A549 (cell line): Measurements from ENCODE around the gene BMPER. TPM values are rescaled to one million over a fixed set of nuclear protein-coding genes. Genes with fewer than 3 reads are reported as not detected.

ENCODE experiments used
- ATAC-seq, 2 experiments: fragments of 200-7000 bp in 1 of 2; fragments of >200 bp in 1 of 2; cut with Nextera tagmentation in 1 of 2; cut with Tn5 transposase in 1 of 2; 3 replicates each; pipeline versions ENCODE4 v1.8.0 to v1.9.1; 2018 to 2020; ENCODE audit warnings: mild to moderate bottlenecking in 1 of 2, moderate library complexity in 1 of 2
- CTCF ChIA-PET: fragments of 300-600 bp; sonication (Branson Sonifier 250); formaldehyde crosslinking; extraction: SDS; loops from one replicate; lab custom pipeline; 2021; ENCODE audit warnings: antibody characterized with exemption, inconsistent platforms; lab: Yijun Ruan, JAX
- POLR2A ChIA-PET: fragments of 350-600 bp; formaldehyde crosslinking; extraction: SDS; loops from one replicate; lab custom pipeline; 2021; ENCODE audit warnings: antibody characterized with exemption, inconsistent platforms; lab: Yijun Ruan, JAX
- DNase-seq, 2 experiments: peaks; one replicate each; pipeline versions ENCODE4 v3.0.0 to v3.0.0-alpha.2; 2011 to 2016; ENCODE audit warnings: low read depth in 1 of 2, low spot score in 1 of 2
- FAIRE-seq: peaks from 2 replicates; lab custom pipeline; 2011; peaks lifted over from hg19 to GRCh38; lab: Jason Lieb, UNC
- H3K27ac ChIP-seq, 2 experiments: fragments of >200 bp; sonication (Bioruptor Twin); formaldehyde crosslinking; 3 replicates each; pipeline ENCODE4 v1.5.1; 2016 to 2017
- H3K4me1 ChIP-seq: fragments of >200 bp; sonication (Bioruptor Twin); formaldehyde crosslinking; 3 replicates; pipeline ENCODE4 v1.6.1; 2016
- H3K4me2 ChIP-seq: fragments of >200 bp; sonication (Bioruptor Twin); formaldehyde crosslinking; 3 replicates; pipeline ENCODE4 v1.6.1; 2016
- H3K4me3 ChIP-seq: fragments of >200 bp; sonication (Bioruptor Twin); formaldehyde crosslinking; 3 replicates; pipeline ENCODE4 v1.5.1; 2016
- H3K9me3 ChIP-seq: fragments of >200 bp; sonication (Bioruptor Twin); formaldehyde crosslinking; 3 replicates; pipeline ENCODE4 v1.6.1; 2016
- BCL3 ChIP-seq: fragments of >200 bp; sonication (Bioruptor Twin); formaldehyde crosslinking; IDR thresholded peaks from 3 replicates; pipeline ENCODE4 v1.6.1; 2016
- CBX8 ChIP-seq: fragments of 200-600 bp; sonication (generic); IDR thresholded peaks from 2 replicates; pipeline ENCODE4 v1.6.1; 2016
- CHD4 ChIP-seq: fragments of 200-600 bp; sonication (generic); IDR thresholded peaks from 2 replicates; pipeline ENCODE4 v1.6.1; 2016; ENCODE audit warnings: antibody characterized with exemption, mild to moderate bottlenecking, borderline replicate concordance
- CTCF ChIP-seq: fragments of >200 bp; sonication (Bioruptor Twin); formaldehyde crosslinking; IDR thresholded peaks from 3 replicates; pipeline ENCODE4 v1.5.1; 2016
- EP300 ChIP-seq, 2 experiments: fragments of >200 bp; sonication (Bioruptor Twin); formaldehyde crosslinking; IDR thresholded peaks; 2 replicates in 1 of 2; 3 replicates in 1 of 2; pipeline ENCODE4 v1.6.1; 2016 to 2017
- GATA3 ChIP-seq: IDR thresholded peaks from 2 replicates; pipeline ENCODE4 v1.6.1; 2012; ENCODE audit warnings: borderline replicate concordance
- HDAC2 ChIP-seq: fragments of 200-600 bp; sonication (generic); IDR thresholded peaks from 2 replicates; pipeline ENCODE4 v1.6.1; 2016
- JUN ChIP-seq, 2 experiments: fragments of >200 bp; sonication (Bioruptor Twin); formaldehyde crosslinking; IDR thresholded peaks; 2 replicates in 1 of 2; 3 replicates in 1 of 2; pipeline ENCODE4 v1.6.1; 2016 to 2017
- JUNB ChIP-seq: fragments of >200 bp; sonication (Bioruptor Twin); formaldehyde crosslinking; IDR thresholded peaks from 2 replicates; pipeline ENCODE4 v1.6.1; 2016
- KDM1A ChIP-seq: fragments of 200-600 bp; sonication (generic); IDR thresholded peaks from 2 replicates; pipeline ENCODE4 v1.6.1; 2016; ENCODE audit warnings: low read depth, mild to moderate bottlenecking
- KDM5A ChIP-seq: fragments of 200-600 bp; sonication (generic); IDR thresholded peaks from 2 replicates; pipeline ENCODE4 v1.6.1; 2016; ENCODE audit warnings: antibody characterized with exemption, mild to moderate bottlenecking
- MAX ChIP-seq: IDR thresholded peaks from 2 replicates; pipeline ENCODE4 v1.6.1; 2012
- MYC ChIP-seq: IDR thresholded peaks from 2 replicates; pipeline ENCODE4 v1.6.1; 2012; ENCODE audit warnings: mild to moderate bottlenecking, inconsistent platforms, low read length, improper control_type of control experiment, borderline replicate concordance
- PBX3 ChIP-seq: IDR thresholded peaks from 2 replicates; pipeline ENCODE4 v1.6.1; 2012
- PHF8 ChIP-seq: fragments of 200-600 bp; sonication (generic); IDR thresholded peaks from 2 replicates; pipeline ENCODE4 v1.6.1; 2016; ENCODE audit warnings: low read depth, mild to moderate bottlenecking, antibody characterized with exemption, moderate library complexity, borderline replicate concordance
- RAD21 ChIP-seq, 2 experiments: fragments of >200 bp in 1 of 2; sonication (Bioruptor Twin) in 1 of 2; formaldehyde crosslinking in 1 of 2; IDR thresholded peaks in 1 of 2; conservative IDR thresholded peaks in 1 of 2; 2 replicates in 1 of 2; 3 replicates in 1 of 2; pipeline ENCODE4 v1.6.1; 2012 to 2018; ENCODE audit warnings: inconsistent platforms in 1 of 2
- RNF2 ChIP-seq: fragments of 200-600 bp; sonication (generic); IDR thresholded peaks from 2 replicates; pipeline ENCODE4 v1.6.1; 2016; ENCODE audit warnings: low read depth, mild to moderate bottlenecking, antibody characterized with exemption, moderate library complexity, borderline replicate concordance
- SREBF2 ChIP-seq: fragments of 450-650 bp; IDR thresholded peaks from 2 replicates; pipeline ENCODE4 v1.6.1; 2014; ENCODE audit warnings: mild to moderate bottlenecking, moderate library complexity
- TFCP2L1 ChIP-seq: fragments of 250-450 bp; sonication (Bioruptor Pico); IDR thresholded peaks from 2 replicates; pipeline ENCODE4 v1.5.0; 2021; ENCODE audit warnings: mild to moderate bottlenecking
- ZFP36 ChIP-seq: fragments of 450-650 bp; IDR thresholded peaks from 2 replicates; pipeline ENCODE4 v1.6.1; 2014; ENCODE audit warnings: borderline replicate concordance; ENCODE audit not compliant: partially characterized antibody
- ZNF302 ChIP-seq: fragments of 250-450 bp; sonication (Bioruptor Pico); IDR thresholded peaks from 2 replicates; pipeline ENCODE4 v1.9.0; 2021; ENCODE audit warnings: inconsistent platforms, mild to moderate bottlenecking, moderate library complexity
- WGBS: methylation state at CpG from one replicate; pipeline ENCODE4 v1.1.6; 2017; ENCODE audit errors: missing lambda C conversion rate; 5-methylcytosine and 5-hydroxymethylcytosine counted together
- polyA plus RNA-seq, 4 experiments: library from polyadenylated mRNA; depleted of rRNA in 3 of 4; stranded (reverse); fragments of >200 nt; fragmentation: RNase III in 1 of 4; extraction: RNeasy Plus Mini Kit Qiagen cat#74134 plus additional on column Dnase treatment in 1 of 4; gene quantifications; 2 replicates in 3 of 4; 3 replicates in 1 of 4; pipeline ENCODE4 v1.2.3, GENCODE V29; 2011 to 2017

The BMPER gene
- polyA plus RNA-seq, 2 of the 4 experiments (the other 2 are of a cell fraction), result 5.0 to 5.8 TPM

GRCh38 chr7:34070511-34071323, 165.4 kb downstream of the BMPER start:
- FAIRE-seq, result no peak
- DNase-seq, result peak in 1 of 2 experiments; percentile 42
- ATAC-seq, result peak; percentile 32 to 61; a peak in 3 of 6 replicates
- 0 out of 3 replicates have a peak, but pooled peaks cover 3% of the 10 kb centered on the region for H3K9me3 ChIP-seq
- H3K4me1 ChIP-seq, result peaks cover 65% of the 10 kb centered on the region
- H3K4me2 ChIP-seq, result peak overlapping the region; percentile 58
- CTCF ChIA-PET, result interaction anchor here (0.6 to 3.3 kb wide), 9 partner anchors 11 to 138 kb away, joined by 3 to 9 read pairs (median 6); no protein-coding TSS in a partner anchor
- H3K4me3 ChIP-seq, result no peak overlapping the region
- POLR2A ChIA-PET, result no interaction called here
- H3K27ac ChIP-seq, result peak overlapping the region; percentile 92
- WGBS, result 29% methylated on average over 5 of the region's 5 CpGs
- no peak for TF ChIP-seq KDM1A
- no peak for TF ChIP-seq PBX3
- TF ChIP-seq JUNB, result peak; percentile 49
- no peak for TF ChIP-seq PHF8
- peak in 1 of 2 experiments; percentile 54; a peak in 2 of 5 replicates for TF ChIP-seq EP300 (IDR thresholded peaks at IDR 0.05)
- no peak for TF ChIP-seq JUN (IDR thresholded peaks at IDR 0.05)

GRCh38 chr7:34073676-34074075, 168.3 kb downstream of the BMPER start:
- CTCF ChIA-PET, result interaction anchor here (1.1 to 3.3 kb wide), 3 partner anchors 15 to 21 kb away, joined by 3 to 9 read pairs (median 7); no protein-coding TSS in a partner anchor
- ATAC-seq, result no peak
- H3K9me3 ChIP-seq, result peaks cover 2% of the 10 kb centered on the region; the same call in 1 of the 3 replicates
- FAIRE-seq, result no peak
- H3K4me3 ChIP-seq, result no peak overlapping the region
- peak overlapping the region; percentile 39 to 81; a peak in 5 of 6 replicates for H3K27ac ChIP-seq
- H3K4me1 ChIP-seq, result peaks cover 40% of the 10 kb centered on the region
- H3K4me2 ChIP-seq, result no peak overlapping the region
- POLR2A ChIA-PET, result no interaction called here
- WGBS, result 67% methylated on average over 2 of the region's 2 CpGs
- no peak for DNase-seq
- TF ChIP-seq ZNF302 (CRISPR knock-in tag) (no peak), RNF2 (no peak), ZFP36 (no peak), SREBF2 (no peak), MAX (no peak), KDM5A (no peak), PHF8 (no peak), MYC (no peak), EP300 (IDR thresholded peaks at IDR 0.05) (no peak), KDM1A (no peak), HDAC2 (no peak), TFCP2L1 (CRISPR knock-in tag) (no peak), CHD4 (no peak), CBX8 (no peak), RAD21 (conservative IDR thresholded peaks at IDR 0.05 in 1 of 2, IDR thresholded peaks at IDR 0.05 in 1 of 2) (no peak), BCL3 (no peak), GATA3 (no peak), CTCF (no peak)
